SK-N-SH treated with all-trans-retinoic acid at 6 μM for 48 hours (cell line): ENCODE data around the gene ATP6V1G1.

Source experiments
- ATAC-seq: fragments of 200-7000 bp; cut with Tn5 transposase; 3 replicates; pipeline ENCODE4 v1.9.1; 2020; ENCODE audit warnings: mild to moderate bottlenecking, moderate library complexity
- CREB5 ChIP-seq: fragments of 250-450 bp; sonication (Bioruptor Pico); IDR thresholded peaks from 2 replicates; pipeline ENCODE4 v1.5.1; 2020; ENCODE audit warnings: low read depth, mild to moderate bottlenecking, moderate library complexity
- CSDC2 ChIP-seq: fragments of 250-450 bp; sonication (Bioruptor Pico); IDR thresholded peaks from 2 replicates; pipeline ENCODE4 v1.5.0; 2020; ENCODE audit warnings: mild to moderate bottlenecking, moderate library complexity
- ESRRG ChIP-seq: fragments of 250-450 bp; sonication (Bioruptor Pico); IDR thresholded peaks from 2 replicates; pipeline ENCODE4 v1.6.1; 2021; ENCODE audit warnings: mild to moderate bottlenecking
- GLIS3 ChIP-seq: fragments of 250-450 bp; sonication (Bioruptor Pico); IDR thresholded peaks from 2 replicates; pipeline ENCODE4 v1.5.0; 2020; ENCODE audit warnings: mild to moderate bottlenecking, moderate library complexity
- ISL1 ChIP-seq: fragments of 250-450 bp; sonication (Bioruptor Pico); IDR thresholded peaks from 2 replicates; pipeline ENCODE4 v2.1.2; 2022; ENCODE audit warnings: mild to moderate bottlenecking, moderate library complexity
- OSR1 ChIP-seq: fragments of 250-450 bp; sonication (Bioruptor Pico); IDR thresholded peaks from 2 replicates; pipeline ENCODE4 v1.8.0; 2022; ENCODE audit warnings: moderate library complexity, mild to moderate bottlenecking, inconsistent platforms
- POU6F1 ChIP-seq: fragments of 250-450 bp; sonication (Bioruptor Pico); IDR thresholded peaks from 2 replicates; pipeline ENCODE4 v1.8.0; 2021; ENCODE audit warnings: low read depth, mild to moderate bottlenecking, moderate library complexity, borderline replicate concordance
- PPARA ChIP-seq: fragments of 250-450 bp; sonication (Bioruptor Pico); IDR thresholded peaks from 2 replicates; pipeline ENCODE4 v1.5.0; 2020; ENCODE audit warnings: mild to moderate bottlenecking, borderline replicate concordance
- RARB ChIP-seq: fragments of 250-450 bp; sonication (Bioruptor Pico); IDR thresholded peaks from 2 replicates; pipeline ENCODE4 v1.8.0; 2021; ENCODE audit warnings: mild to moderate bottlenecking, moderate library complexity
- TCF4 ChIP-seq: fragments of 250-450 bp; sonication (Bioruptor Pico); IDR thresholded peaks from 2 replicates; pipeline ENCODE4 v1.8.0; 2021; ENCODE audit warnings: mild to moderate bottlenecking, moderate library complexity, borderline replicate concordance
- TOX ChIP-seq: fragments of 250-450 bp; sonication (Bioruptor Pico); IDR thresholded peaks from 2 replicates; pipeline ENCODE4 v1.8.0; 2021; ENCODE audit warnings: mild to moderate bottlenecking, moderate library complexity, borderline replicate concordance
- ZC3H10 ChIP-seq: fragments of 250-450 bp; sonication (Bioruptor Pico); IDR thresholded peaks from 2 replicates; pipeline ENCODE4 v1.5.1; 2021; ENCODE audit warnings: mild to moderate bottlenecking, moderate library complexity
- ZFP30 ChIP-seq: fragments of 450-650 bp; formaldehyde crosslinking; IDR thresholded peaks from 2 replicates; pipeline ENCODE4 v1.5.0; 2022; ENCODE audit warnings: mild to moderate bottlenecking, moderate library complexity
- ZNF565 ChIP-seq: fragments of 450-650 bp; formaldehyde crosslinking; conservative IDR thresholded peaks from 2 replicates; pipeline ENCODE4 v1.5.0; 2020; ENCODE audit warnings: low read depth, mild to moderate bottlenecking, moderate library complexity
- ZNF70 ChIP-seq: fragments of 450-650 bp; formaldehyde crosslinking; IDR thresholded peaks from 2 replicates; pipeline ENCODE4 v1.5.0; 2020; ENCODE audit warnings: mild to moderate bottlenecking, moderate library complexity
- ZNF8 ChIP-seq: fragments of 450-650 bp; formaldehyde crosslinking; IDR thresholded peaks from 2 replicates; pipeline ENCODE4 v1.5.0; 2020; ENCODE audit warnings: mild to moderate bottlenecking, moderate library complexity
- TF ChIP-seq, protein P1 (sequence below): fragments of 250-450 bp; sonication (Bioruptor Pico); IDR thresholded peaks from 2 replicates; pipeline ENCODE4 v1.5.1; 2021; ENCODE audit warnings: mild to moderate bottlenecking, moderate library complexity
- TF ChIP-seq, protein P2 (sequence below): fragments of 250-450 bp; sonication (Bioruptor Pico); IDR thresholded peaks from 2 replicates; pipeline ENCODE4 v1.5.0; 2020; ENCODE audit warnings: mild to moderate bottlenecking, moderate library complexity

ATP6V1G1 gene

GRCh38 chr9:114545055-114545454 lies 42.5 kb upstream of the ATP6V1G1 start (continued):
- TF ChIP-seq, protein P1, sequence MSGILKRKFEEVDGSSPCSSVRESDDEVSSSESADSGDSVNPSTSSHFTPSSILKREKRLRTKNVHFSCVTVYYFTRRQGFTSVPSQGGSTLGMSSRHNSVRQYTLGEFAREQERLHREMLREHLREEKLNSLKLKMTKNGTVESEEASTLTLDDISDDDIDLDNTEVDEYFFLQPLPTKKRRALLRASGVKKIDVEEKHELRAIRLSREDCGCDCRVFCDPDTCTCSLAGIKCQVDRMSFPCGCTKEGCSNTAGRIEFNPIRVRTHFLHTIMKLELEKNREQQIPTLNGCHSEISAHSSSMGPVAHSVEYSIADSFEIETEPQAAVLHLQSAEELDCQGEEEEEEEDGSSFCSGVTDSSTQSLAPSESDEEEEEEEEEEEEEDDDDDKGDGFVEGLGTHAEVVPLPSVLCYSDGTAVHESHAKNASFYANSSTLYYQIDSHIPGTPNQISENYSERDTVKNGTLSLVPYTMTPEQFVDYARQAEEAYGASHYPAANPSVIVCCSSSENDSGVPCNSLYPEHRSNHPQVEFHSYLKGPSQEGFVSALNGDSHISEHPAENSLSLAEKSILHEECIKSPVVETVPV (CRISPR knock-in tag): no peak
- TF ChIP-seq ZNF70 (CRISPR knock-in tag) (no peak), ISL1 (CRISPR knock-in tag) (no peak)

GRCh38 chr9:114546851-114547250 lies 40.7 kb upstream of the ATP6V1G1 start:
- ATAC-seq: no peak

GRCh38 chr9:114549697-114550330 lies 37.8 kb upstream of the ATP6V1G1 start:
- TF ChIP-seq, protein P2, sequence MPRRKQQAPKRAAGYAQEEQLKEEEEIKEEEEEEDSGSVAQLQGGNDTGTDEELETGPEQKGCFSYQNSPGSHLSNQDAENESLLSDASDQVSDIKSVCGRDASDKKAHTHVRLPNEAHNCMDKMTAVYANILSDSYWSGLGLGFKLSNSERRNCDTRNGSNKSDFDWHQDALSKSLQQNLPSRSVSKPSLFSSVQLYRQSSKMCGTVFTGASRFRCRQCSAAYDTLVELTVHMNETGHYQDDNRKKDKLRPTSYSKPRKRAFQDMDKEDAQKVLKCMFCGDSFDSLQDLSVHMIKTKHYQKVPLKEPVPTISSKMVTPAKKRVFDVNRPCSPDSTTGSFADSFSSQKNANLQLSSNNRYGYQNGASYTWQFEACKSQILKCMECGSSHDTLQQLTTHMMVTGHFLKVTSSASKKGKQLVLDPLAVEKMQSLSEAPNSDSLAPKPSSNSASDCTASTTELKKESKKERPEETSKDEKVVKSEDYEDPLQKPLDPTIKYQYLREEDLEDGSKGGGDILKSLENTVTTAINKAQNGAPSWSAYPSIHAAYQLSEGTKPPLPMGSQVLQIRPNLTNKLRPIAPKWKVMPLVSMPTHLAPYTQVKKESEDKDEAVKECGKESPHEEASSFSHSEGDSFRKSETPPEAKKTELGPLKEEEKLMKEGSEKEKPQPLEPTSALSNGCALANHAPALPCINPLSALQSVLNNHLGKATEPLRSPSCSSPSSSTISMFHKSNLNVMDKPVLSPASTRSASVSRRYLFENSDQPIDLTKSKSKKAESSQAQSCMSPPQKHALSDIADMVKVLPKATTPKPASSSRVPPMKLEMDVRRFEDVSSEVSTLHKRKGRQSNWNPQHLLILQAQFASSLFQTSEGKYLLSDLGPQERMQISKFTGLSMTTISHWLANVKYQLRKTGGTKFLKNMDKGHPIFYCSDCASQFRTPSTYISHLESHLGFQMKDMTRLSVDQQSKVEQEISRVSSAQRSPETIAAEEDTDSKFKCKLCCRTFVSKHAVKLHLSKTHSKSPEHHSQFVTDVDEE (CRISPR knock-in tag): no peak
- no peak for TF ChIP-seq ZNF8 (CRISPR knock-in tag)
- TF ChIP-seq OSR1 (CRISPR knock-in tag): no peak
- no peak for TF ChIP-seq CSDC2 (CRISPR knock-in tag)
- no peak for TF ChIP-seq ESRRG (CRISPR knock-in tag)
- TF ChIP-seq GLIS3: no peak
- TF ChIP-seq ISL1 (CRISPR knock-in tag): no peak
- TF ChIP-seq ZC3H10 (CRISPR knock-in tag): no peak
- TF ChIP-seq, protein P1 (CRISPR knock-in tag): no peak
- ATAC-seq: peak; percentile 47

More at GRCh38 chr9:114546851-114547250, 40.7 kb upstream of the ATP6V1G1 start:
- TF ChIP-seq CSDC2 (CRISPR knock-in tag) (no peak), GLIS3 (no peak), ZNF565 (CRISPR knock-in tag) (no peak), ZNF8 (CRISPR knock-in tag) (no peak), POU6F1 (CRISPR knock-in tag) (no peak), TOX (CRISPR knock-in tag) (no peak), ZFP30 (CRISPR knock-in tag) (no peak), RARB (no peak), PPARA (CRISPR knock-in tag) (no peak), TCF4 (no peak), CREB5 (CRISPR knock-in tag) (no peak)
- TF ChIP-seq, protein P2 (CRISPR knock-in tag): no peak
